ENCODE results near the gene ARHGAP24.
"Not testable (repeated sequence)": the region's sequence is repeated elsewhere in the genome, so short reads cannot be mapped to it uniquely, and the experiment has no call there.

Gene ARHGAP24

GRCh38 chr4:85826060-85826678, 351.2 kb downstream of the ARHGAP24 start:
- DNase-seq: no peak

- no peak for DNase-seq
Observed at GRCh38 chr4:85828027-85828890, 353.3 kb downstream of the ARHGAP24 start.

- DNase-seq: no peak
Observed at GRCh38 chr4:85829276-85830051, 354.5 kb downstream of the ARHGAP24 start.

- DNase-seq: no peak
Observed at GRCh38 chr4:85831647-85832046, 356.7 kb downstream of the ARHGAP24 start.

- no peak for DNase-seq
Observed at GRCh38 chr4:85833302-85833701, 358.4 kb downstream of the ARHGAP24 start.

- DNase-seq: no peak
Observed at GRCh38 chr4:85834934-85835333, 360.0 kb downstream of the ARHGAP24 start.

- DNase-seq: no peak
Observed at GRCh38 chr4:85836588-85837438, 361.9 kb downstream of the ARHGAP24 start.

GRCh38 chr4:85837439-85837733, 362.4 kb downstream of the ARHGAP24 start:
- no peak for DNase-seq

GRCh38 chr4:85839981-85840451, 365.1 kb downstream of the ARHGAP24 start:
- DNase-seq: not testable (repeated sequence)

GRCh38 chr4:85842540-85842939, 367.6 kb downstream of the ARHGAP24 start:
- no peak for DNase-seq

- not testable (repeated sequence) for DNase-seq
Observed at GRCh38 chr4:85853740-85854139, 378.8 kb downstream of the ARHGAP24 start.

GRCh38 chr4:85854546-85854945, 379.6 kb downstream of the ARHGAP24 start:
- no peak for DNase-seq

- DNase-seq: no peak
Observed at GRCh38 chr4:85860066-85860740, 385.3 kb downstream of the ARHGAP24 start.

GRCh38 chr4:85861064-85861765, 386.3 kb downstream of the ARHGAP24 start:
- no peak for DNase-seq

- DNase-seq: no peak
Observed at GRCh38 chr4:85862896-85863295, 387.9 kb downstream of the ARHGAP24 start.

GRCh38 chr4:85864259-85865205, 389.6 kb downstream of the ARHGAP24 start:
- no peak for DNase-seq

- DNase-seq: no peak
Observed at GRCh38 chr4:85865256-85865655, 390.3 kb downstream of the ARHGAP24 start.

GRCh38 chr4:85866508-85866907, 391.6 kb downstream of the ARHGAP24 start:
- DNase-seq: no peak

- no peak for DNase-seq
Observed at GRCh38 chr4:85867271-85867670, 392.3 kb downstream of the ARHGAP24 start.

- no peak for DNase-seq
Observed at GRCh38 chr4:85869181-85869580, 394.2 kb downstream of the ARHGAP24 start.
